A549 (cell line): ENCODE data around the gene SEMA5A. TPM values are rescaled to one million over a fixed set of nuclear protein-coding genes. Genes with fewer than 3 reads are reported as not detected.

Experiments used
- ATAC-seq, 2 experiments: fragments of 200-7000 bp in 1 of 2; fragments of >200 bp in 1 of 2; cut with Nextera tagmentation in 1 of 2; cut with Tn5 transposase in 1 of 2; 3 replicates each; pipeline versions ENCODE4 v1.8.0 to v1.9.1; 2018 to 2020; ENCODE audit warnings: mild to moderate bottlenecking in 1 of 2, moderate library complexity in 1 of 2
- CTCF ChIA-PET: fragments of 300-600 bp; sonication (Branson Sonifier 250); formaldehyde crosslinking; extraction: SDS; loops from one replicate; lab custom pipeline; 2021; ENCODE audit warnings: antibody characterized with exemption, inconsistent platforms; lab: Yijun Ruan, JAX
- POLR2A ChIA-PET: fragments of 350-600 bp; formaldehyde crosslinking; extraction: SDS; loops from one replicate; lab custom pipeline; 2021; ENCODE audit warnings: antibody characterized with exemption, inconsistent platforms; lab: Yijun Ruan, JAX
- DNase-seq, 2 experiments: peaks; one replicate each; pipeline versions ENCODE4 v3.0.0 to v3.0.0-alpha.2; 2011 to 2016; ENCODE audit warnings: low read depth in 1 of 2, low spot score in 1 of 2
- FAIRE-seq: peaks from 2 replicates; lab custom pipeline; 2011; peaks lifted over from hg19 to GRCh38; lab: Jason Lieb, UNC
- H3K27ac ChIP-seq, 2 experiments: fragments of >200 bp; sonication (Bioruptor Twin); formaldehyde crosslinking; 3 replicates each; pipeline ENCODE4 v1.5.1; 2016 to 2017
- H3K4me1 ChIP-seq: fragments of >200 bp; sonication (Bioruptor Twin); formaldehyde crosslinking; 3 replicates; pipeline ENCODE4 v1.6.1; 2016
- H3K4me2 ChIP-seq: fragments of >200 bp; sonication (Bioruptor Twin); formaldehyde crosslinking; 3 replicates; pipeline ENCODE4 v1.6.1; 2016
- H3K4me3 ChIP-seq: fragments of >200 bp; sonication (Bioruptor Twin); formaldehyde crosslinking; 3 replicates; pipeline ENCODE4 v1.5.1; 2016
- H3K9me3 ChIP-seq: fragments of >200 bp; sonication (Bioruptor Twin); formaldehyde crosslinking; 3 replicates; pipeline ENCODE4 v1.6.1; 2016
- CHD4 ChIP-seq: fragments of 200-600 bp; sonication (generic); IDR thresholded peaks from 2 replicates; pipeline ENCODE4 v1.6.1; 2016; ENCODE audit warnings: antibody characterized with exemption, mild to moderate bottlenecking, borderline replicate concordance
- EHF ChIP-seq: fragments of 250-450 bp; sonication (Bioruptor Pico); IDR thresholded peaks from 2 replicates; pipeline ENCODE4 v1.5.0; 2020; ENCODE audit warnings: mild to moderate bottlenecking
- EP300 ChIP-seq, 2 experiments: fragments of >200 bp; sonication (Bioruptor Twin); formaldehyde crosslinking; IDR thresholded peaks; 2 replicates in 1 of 2; 3 replicates in 1 of 2; pipeline ENCODE4 v1.6.1; 2016 to 2017
- ESRRA ChIP-seq: fragments of 150-350 bp; IDR thresholded peaks from 2 replicates; pipeline ENCODE4 v1.6.1; 2014; ENCODE audit warnings: mild to moderate bottlenecking, low read length, borderline replicate concordance
- FOXS1 ChIP-seq: fragments of 250-450 bp; sonication (Bioruptor Pico); IDR thresholded peaks from 2 replicates; pipeline ENCODE4 v1.5.0; 2020; ENCODE audit warnings: mild to moderate bottlenecking, moderate library complexity
- GATA3 ChIP-seq: IDR thresholded peaks from 2 replicates; pipeline ENCODE4 v1.6.1; 2012; ENCODE audit warnings: borderline replicate concordance
- HEYL ChIP-seq: fragments of 250-450 bp; sonication (Bioruptor Pico); IDR thresholded peaks from 2 replicates; pipeline ENCODE4 v1.8.0; 2021; ENCODE audit warnings: mild to moderate bottlenecking, moderate library complexity
- HMGXB4 ChIP-seq: fragments of 250-450 bp; sonication (Bioruptor Pico); IDR thresholded peaks from 2 replicates; pipeline ENCODE4 v1.5.0; 2021; ENCODE audit warnings: mild to moderate bottlenecking, moderate library complexity, borderline replicate concordance
- JUN ChIP-seq, 2 experiments: fragments of >200 bp; sonication (Bioruptor Twin); formaldehyde crosslinking; IDR thresholded peaks; 2 replicates in 1 of 2; 3 replicates in 1 of 2; pipeline ENCODE4 v1.6.1; 2016 to 2017
- MAFK ChIP-seq: fragments of 450-650 bp; IDR thresholded peaks from 2 replicates; pipeline ENCODE4 v1.6.1; 2014; ENCODE audit not compliant: partially characterized antibody
- NFE2L2 ChIP-seq: fragments of 150-350 bp; conservative IDR thresholded peaks from 2 replicates; pipeline ENCODE4 v1.6.1; 2014; ENCODE audit warnings: low read length
- PHF8 ChIP-seq: fragments of 200-600 bp; sonication (generic); IDR thresholded peaks from 2 replicates; pipeline ENCODE4 v1.6.1; 2016; ENCODE audit warnings: low read depth, mild to moderate bottlenecking, antibody characterized with exemption, moderate library complexity, borderline replicate concordance
- POLR2A ChIP-seq: IDR thresholded peaks from 2 replicates; pipeline ENCODE4 v1.6.1; 2012; ENCODE audit warnings: mild to moderate bottlenecking, low read length
- POLR2AphosphoS2 ChIP-seq: conservative IDR thresholded peaks from 2 replicates; pipeline ENCODE4 v1.6.1; 2012; ENCODE audit warnings: low read length, improper control_type of control experiment, inconsistent platforms
- RAD21 ChIP-seq, 2 experiments: fragments of >200 bp in 1 of 2; sonication (Bioruptor Twin) in 1 of 2; formaldehyde crosslinking in 1 of 2; IDR thresholded peaks in 1 of 2; conservative IDR thresholded peaks in 1 of 2; 2 replicates in 1 of 2; 3 replicates in 1 of 2; pipeline ENCODE4 v1.6.1; 2012 to 2018; ENCODE audit warnings: inconsistent platforms in 1 of 2
- RARB ChIP-seq: fragments of 250-450 bp; sonication (Bioruptor Pico); IDR thresholded peaks from 2 replicates; pipeline ENCODE4 v1.8.0; 2021; ENCODE audit warnings: mild to moderate bottlenecking, moderate library complexity
- RNF2 ChIP-seq: fragments of 200-600 bp; sonication (generic); IDR thresholded peaks from 2 replicates; pipeline ENCODE4 v1.6.1; 2016; ENCODE audit warnings: low read depth, mild to moderate bottlenecking, antibody characterized with exemption, moderate library complexity, borderline replicate concordance
- SMC3 ChIP-seq: fragments of >200 bp; sonication (Bioruptor Twin); formaldehyde crosslinking; IDR thresholded peaks from 3 replicates; pipeline ENCODE4 v1.6.1; 2018; ENCODE audit warnings: inconsistent platforms
- TP53 ChIP-seq: fragments of 250-450 bp; sonication (Bioruptor Pico); IDR thresholded peaks from 2 replicates; pipeline ENCODE4 v1.5.0; 2021; ENCODE audit warnings: mild to moderate bottlenecking, moderate library complexity
- ZC3H11A ChIP-seq: fragments of 450-650 bp; IDR thresholded peaks from 2 replicates; pipeline ENCODE4 v1.6.1; 2014; ENCODE audit warnings: antibody characterized with exemption, mild to moderate bottlenecking
- ZNF302 ChIP-seq: fragments of 250-450 bp; sonication (Bioruptor Pico); IDR thresholded peaks from 2 replicates; pipeline ENCODE4 v1.9.0; 2021; ENCODE audit warnings: inconsistent platforms, mild to moderate bottlenecking, moderate library complexity
- WGBS: methylation state at CpG from one replicate; pipeline ENCODE4 v1.1.6; 2017; ENCODE audit errors: missing lambda C conversion rate; 5-methylcytosine and 5-hydroxymethylcytosine counted together
- polyA plus RNA-seq, 4 experiments: library from polyadenylated mRNA; depleted of rRNA in 3 of 4; stranded (reverse); fragments of >200 nt; fragmentation: RNase III in 1 of 4; extraction: RNeasy Plus Mini Kit Qiagen cat#74134 plus additional on column Dnase treatment in 1 of 4; gene quantifications; 2 replicates in 3 of 4; 3 replicates in 1 of 4; pipeline ENCODE4 v1.2.3, GENCODE V29; 2011 to 2017
- TF ChIP-seq, protein P1 (sequence below): IDR thresholded peaks from 2 replicates; pipeline ENCODE4 v1.6.1; 2012
- TF ChIP-seq, protein P2 (sequence below): fragments of 450-650 bp; IDR thresholded peaks from 2 replicates; pipeline ENCODE4 v1.6.1; 2014; ENCODE audit warnings: antibody characterized with exemption

The SEMA5A gene
- polyA plus RNA-seq, 2 of the 4 experiments (the other 2 are of a cell fraction), result not detected

- WGBS, result 0% methylated on average over 2 of the region's 2 CpGs
- no peak overlapping the region for H3K4me2 ChIP-seq
- TF ChIP-seq NFE2L2 (no peak), ZNF302 (no peak), ZC3H11A (no peak), ESRRA (no peak), EHF (CRISPR knock-in tag) (no peak), TP53 (no peak), RAD21 (conservative IDR thresholded peaks at IDR 0.05 in 1 of 2, IDR thresholded peaks at IDR 0.05 in 1 of 2) (no peak), MAFK (no peak), CHD4 (no peak), PHF8 (no peak), HMGXB4 (no peak), SMC3 (no peak), RARB (CRISPR knock-in tag) (no peak), RNF2 (no peak)
- TF ChIP-seq, protein P1, sequence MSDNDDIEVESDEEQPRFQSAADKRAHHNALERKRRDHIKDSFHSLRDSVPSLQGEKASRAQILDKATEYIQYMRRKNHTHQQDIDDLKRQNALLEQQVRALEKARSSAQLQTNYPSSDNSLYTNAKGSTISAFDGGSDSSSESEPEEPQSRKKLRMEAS, result no peak
- DNase-seq, result no peak
- no peak for FAIRE-seq
- H3K4me3 ChIP-seq, result no peak overlapping the region
- no peak overlapping the region for H3K27ac ChIP-seq
- H3K9me3 ChIP-seq, result no peaks in the 10 kb centered on the region
- ChIA-PET POLR2A (no interaction called here), CTCF (no interaction called here)
- no peak for ATAC-seq
- no peaks in the 10 kb centered on the region for H3K4me1 ChIP-seq
Observed at GRCh38 chr5:9128136-9128535, 417.7 kb downstream of the SEMA5A start.

- CTCF ChIA-PET, result interaction anchor here (1.1 kb wide), 1 partner anchor 218 kb away, joined by 3 read pairs; no protein-coding TSS in a partner anchor
Observed at GRCh38 chr5:9126490-9126889, 419.4 kb downstream of the SEMA5A start.

DNA sequence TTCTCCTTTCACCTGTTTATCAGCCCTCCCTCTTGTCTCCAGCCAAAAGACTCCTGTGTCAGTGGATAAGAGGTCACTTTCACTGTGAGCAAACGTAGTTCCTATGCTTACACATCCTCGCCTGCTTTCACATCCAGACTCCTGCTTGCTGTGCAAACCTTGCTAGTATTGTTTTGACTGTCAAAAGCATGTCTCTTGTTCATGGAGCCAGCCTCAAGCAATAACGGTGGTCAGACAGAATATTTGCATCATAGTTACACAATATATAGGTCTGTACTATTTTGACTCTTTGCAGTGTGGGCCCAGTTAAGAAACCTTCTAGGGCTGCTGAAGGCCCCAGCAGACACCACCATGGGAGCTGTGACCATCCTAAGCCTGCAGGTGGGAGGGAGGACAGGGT, 420.0 kb downstream of the SEMA5A start:
- H3K27ac ChIP-seq, result no peak overlapping the region
- ATAC-seq (no peak), FAIRE-seq (no peak), DNase-seq (no peak)
- H3K4me3 ChIP-seq, result no peak overlapping the region
- TF ChIP-seq POLR2A (no peak), EP300 (IDR thresholded peaks at IDR 0.05) (no peak), PHF8 (no peak), JUN (IDR thresholded peaks at IDR 0.05) (no peak), HEYL (CRISPR knock-in tag) (no peak), POLR2AphosphoS2 (no peak), RARB (CRISPR knock-in tag) (no peak)
- TF ChIP-seq, protein P2, sequence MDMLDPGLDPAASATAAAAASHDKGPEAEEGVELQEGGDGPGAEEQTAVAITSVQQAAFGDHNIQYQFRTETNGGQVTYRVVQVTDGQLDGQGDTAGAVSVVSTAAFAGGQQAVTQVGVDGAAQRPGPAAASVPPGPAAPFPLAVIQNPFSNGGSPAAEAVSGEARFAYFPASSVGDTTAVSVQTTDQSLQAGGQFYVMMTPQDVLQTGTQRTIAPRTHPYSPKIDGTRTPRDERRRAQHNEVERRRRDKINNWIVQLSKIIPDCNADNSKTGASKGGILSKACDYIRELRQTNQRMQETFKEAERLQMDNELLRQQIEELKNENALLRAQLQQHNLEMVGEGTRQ, result no peak
- no peaks in the 10 kb centered on the region for H3K4me1 ChIP-seq
- WGBS, result 2% methylated on average over 3 of the region's 3 CpGs
- no peaks in the 10 kb centered on the region for H3K9me3 ChIP-seq
- no peak overlapping the region for H3K4me2 ChIP-seq
- ChIA-PET CTCF (interaction anchor here (1.1 kb wide), 1 partner anchor 218 kb away, joined by 3 read pairs; no protein-coding TSS in a partner anchor), POLR2A (no interaction called here)

More at GRCh38 chr5:9126490-9126889, 419.4 kb downstream of the SEMA5A start:
- H3K4me1 ChIP-seq, result no peaks in the 10 kb centered on the region
- H3K9me3 ChIP-seq, result no peaks in the 10 kb centered on the region
- DNase-seq (no peak), FAIRE-seq (no peak), ATAC-seq (no peak)
- no peak overlapping the region for H3K27ac ChIP-seq
- no peak overlapping the region for H3K4me2 ChIP-seq
- TF ChIP-seq GATA3 (no peak), MAFK (no peak), NFE2L2 (no peak), FOXS1 (no peak), SMC3 (no peak), PHF8 (no peak), RARB (CRISPR knock-in tag) (no peak), POLR2A (no peak), ZC3H11A (no peak)
- TF ChIP-seq, protein P2, result no peak
- WGBS, result 0% methylated on average over 2 of the region's 2 CpGs
- POLR2A ChIA-PET, result no interaction called here
- H3K4me3 ChIP-seq, result no peak overlapping the region
